ENCODE data around the gene SPTBN1.
"Not testable (repeated sequence)": the region's sequence is repeated elsewhere in the genome, so short reads cannot be mapped to it uniquely, and the experiment has no call there.

Gene SPTBN1

DNA sequence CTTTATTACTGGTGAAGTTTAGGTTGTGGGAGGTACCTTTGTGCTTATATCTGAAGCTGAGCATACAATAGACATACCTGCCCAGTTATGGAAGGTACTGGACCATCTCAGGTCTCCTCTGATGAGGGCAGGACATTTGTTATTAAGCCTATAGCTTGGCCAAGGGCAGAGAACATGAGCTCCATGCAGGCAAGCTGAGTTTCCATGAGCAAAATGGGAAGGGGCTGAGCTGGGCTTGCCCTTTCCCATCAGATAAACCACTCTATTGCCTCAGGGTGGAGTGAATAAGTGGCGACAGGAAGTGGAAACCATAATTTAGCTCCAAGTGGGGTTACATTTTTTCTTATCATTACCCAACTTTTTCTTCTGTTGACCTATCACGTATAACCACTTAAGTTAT, 227.5 kb downstream of the SPTBN1 start:
- no peak for DNase-seq

DNA sequence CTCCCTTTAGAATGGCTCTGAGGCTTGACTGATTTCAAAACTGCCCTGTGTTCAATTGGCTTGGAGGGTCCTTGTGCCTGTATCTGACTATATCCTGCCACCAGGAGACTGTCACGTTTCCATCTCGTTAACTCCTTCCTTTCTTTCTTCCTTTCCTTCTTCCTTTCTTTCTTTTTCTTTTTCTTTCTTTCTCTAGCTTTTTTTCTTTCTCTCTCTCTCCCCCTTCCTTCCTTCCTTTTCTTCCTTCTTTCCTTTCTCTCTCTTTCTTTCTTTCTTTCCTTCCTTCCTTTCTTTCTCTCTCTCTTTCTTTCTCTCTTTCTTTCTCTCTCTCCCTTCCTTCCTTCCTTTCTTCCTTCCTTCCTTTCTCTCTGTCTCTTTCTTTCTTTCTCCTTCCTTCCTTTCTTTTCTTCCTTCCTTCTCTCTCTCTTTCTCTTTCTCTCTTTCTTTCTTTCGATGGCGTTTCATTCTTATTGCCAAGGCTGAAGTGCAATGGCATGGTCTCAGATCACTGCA, 229.2 kb downstream of the SPTBN1 start:
- DNase-seq = no peak

GRCh38 chr2:54687595-54688152, 231.5 kb downstream of the SPTBN1 start:
- DNase-seq = no peak

GRCh38 chr2:54691445-54692135, 235.5 kb downstream of the SPTBN1 start:
- DNase-seq = no peak

- no peak for DNase-seq
These were observed 236.4 kb downstream of the SPTBN1 start for GRCh38 chr2:54692556-54692955.

DNA sequence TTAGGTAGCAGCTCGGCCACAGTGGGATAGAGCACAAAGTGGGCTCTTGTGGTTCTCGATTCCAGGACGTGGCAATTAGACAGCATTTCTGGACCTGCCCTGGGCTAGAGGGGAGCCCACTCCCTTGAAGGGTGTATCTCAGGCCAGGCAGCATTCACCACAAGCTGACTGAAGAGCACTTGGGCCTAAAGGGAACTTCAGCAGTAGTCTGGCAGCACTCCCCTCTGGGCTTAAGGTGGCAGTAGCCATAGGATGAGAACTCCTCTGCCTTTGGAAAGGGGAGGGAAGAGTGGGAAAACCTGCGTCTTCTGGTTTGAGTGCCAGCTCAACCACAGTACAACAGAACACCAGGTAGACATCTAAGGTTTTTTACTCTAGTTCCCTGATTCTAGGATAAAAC, 239.3 kb downstream of the SPTBN1 start:
- no peak for DNase-seq

DNA sequence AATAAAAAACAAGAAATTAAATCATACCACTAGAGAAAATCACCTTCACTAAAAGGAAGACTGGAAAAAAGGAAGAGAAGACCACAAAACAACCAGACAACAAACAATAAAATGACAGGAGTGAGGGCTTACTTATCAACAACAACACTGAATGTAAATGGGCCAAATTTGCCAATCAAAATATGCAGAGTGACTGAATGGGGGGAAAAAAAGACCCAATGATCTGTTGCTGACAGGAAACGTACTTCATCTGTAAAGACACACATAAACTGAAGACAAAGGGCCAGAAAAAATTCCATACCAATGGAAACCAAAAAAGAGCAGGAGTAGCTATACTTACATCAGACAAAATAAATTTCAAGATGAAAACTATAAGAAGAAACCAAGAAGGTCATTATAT, 241.8 kb downstream of the SPTBN1 start:
- no peak for DNase-seq

DNA sequence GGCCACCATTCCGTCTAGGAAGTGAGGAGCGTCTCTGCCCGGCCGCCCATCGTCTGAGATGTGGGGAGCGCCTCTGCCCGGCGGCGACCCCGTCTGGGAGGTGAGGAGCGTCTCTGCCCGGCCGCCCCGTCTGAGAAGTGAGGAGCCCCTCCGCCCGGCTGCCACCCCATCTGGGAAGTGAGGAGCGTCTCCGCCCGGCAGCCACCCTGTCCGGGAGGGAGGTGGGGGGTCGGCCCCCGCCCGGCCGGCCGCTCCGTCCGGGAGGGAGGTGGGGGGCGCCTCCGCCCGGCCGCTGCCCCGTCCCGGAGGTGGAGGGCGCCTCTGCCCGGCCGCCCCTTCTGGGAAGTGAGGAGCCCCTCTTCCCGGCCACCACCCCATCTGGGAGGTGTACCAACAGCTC, 242.8 kb downstream of the SPTBN1 start:
- DNase-seq = not testable (repeated sequence)

- DNase-seq = no peak
These were observed 243.5 kb downstream of the SPTBN1 start for GRCh38 chr2:54699665-54700064.

DNA sequence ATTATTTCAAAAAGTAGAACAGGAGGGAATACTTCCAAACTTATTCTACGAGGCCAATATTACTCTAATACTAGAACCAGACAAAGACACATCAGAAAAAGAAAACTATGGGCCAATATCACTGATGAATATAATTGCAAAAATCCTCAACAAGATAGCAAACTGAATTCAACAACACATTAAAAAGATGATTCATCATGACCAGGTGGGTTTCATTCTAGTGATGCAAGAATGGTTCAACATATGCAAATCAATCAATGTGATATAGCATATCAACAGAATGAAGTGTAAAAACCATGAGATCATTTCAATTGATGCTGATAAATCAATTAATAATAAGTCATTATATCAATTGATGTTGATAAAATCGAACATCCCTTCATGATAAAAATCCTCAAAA, 244.9 kb downstream of the SPTBN1 start:
- no peak for DNase-seq

GRCh38 chr2:54704238-54704637, 248.1 kb downstream of the SPTBN1 start:
- no peak for DNase-seq

DNA sequence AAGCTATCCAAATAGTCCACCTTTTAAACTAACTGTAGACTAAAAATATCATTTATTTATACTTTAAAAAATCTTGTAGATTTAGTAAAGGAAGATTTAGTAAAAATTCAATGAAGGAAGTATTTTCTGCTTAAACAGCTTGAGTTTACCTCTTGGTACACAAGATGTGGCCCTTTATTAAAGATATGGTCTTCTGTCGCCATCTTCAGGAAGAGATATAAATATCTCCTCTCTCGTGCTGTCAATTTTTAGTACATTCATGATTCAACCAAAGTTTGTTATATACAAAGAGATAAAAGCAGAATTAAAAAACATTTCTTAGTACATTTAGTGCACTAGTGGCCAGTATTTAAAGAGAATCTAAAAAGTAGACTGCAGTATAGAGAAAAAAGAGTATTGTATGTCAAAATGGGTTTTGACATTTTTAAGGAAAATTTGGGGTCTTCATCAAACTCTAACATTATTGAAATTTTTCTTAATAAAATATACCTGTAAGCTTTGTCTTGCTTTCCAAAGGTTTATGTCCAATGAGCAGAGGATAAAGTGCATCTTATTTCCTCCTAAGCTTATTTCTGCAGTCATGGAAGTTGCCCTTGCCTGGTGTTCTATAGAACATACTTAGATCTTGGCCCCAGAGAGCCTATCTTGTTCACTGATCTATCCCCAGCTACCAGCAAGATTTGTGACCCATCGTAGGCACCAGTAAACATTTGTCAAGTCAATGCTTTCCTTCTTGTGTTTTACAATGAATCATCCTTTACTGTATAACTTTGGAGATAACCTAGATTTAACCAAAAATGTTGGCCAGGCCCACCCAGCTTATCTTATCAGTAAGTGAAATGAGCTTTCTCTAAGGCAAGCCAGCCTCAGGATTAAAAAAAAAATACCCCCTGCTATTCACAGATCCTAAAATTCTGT, 248.8 kb downstream of the SPTBN1 start:
- peak; percentile 73 for DNase-seq

- no peak for DNase-seq
These were observed 250.5 kb downstream of the SPTBN1 start for GRCh38 chr2:54706622-54707021.

GRCh38 chr2:54708584-54709335, 252.6 kb downstream of the SPTBN1 start:
- no peak for DNase-seq

GRCh38 chr2:54709336-54709809, 253.2 kb downstream of the SPTBN1 start:
- no peak for DNase-seq

DNA sequence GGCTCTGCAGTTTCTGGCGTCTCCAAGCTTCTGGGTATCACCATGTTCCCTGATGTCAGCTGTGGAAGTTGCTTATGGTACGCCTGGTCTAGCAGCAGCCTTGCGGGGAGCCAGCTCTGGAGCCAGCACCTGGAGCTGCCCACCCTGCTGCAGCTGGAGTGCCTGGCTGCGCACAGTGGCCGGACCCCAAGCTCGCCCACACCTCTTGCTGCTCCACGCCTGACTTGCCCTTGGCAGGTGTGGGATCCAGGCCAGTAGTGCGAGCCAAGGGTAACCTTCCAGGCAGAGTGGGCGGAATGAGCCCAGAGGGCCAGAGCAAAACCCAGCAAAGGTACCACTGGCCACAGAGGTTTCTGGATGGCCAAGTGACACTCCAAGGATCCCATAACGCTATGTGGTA, 254.1 kb downstream of the SPTBN1 start:
- DNase-seq = no peak

DNA sequence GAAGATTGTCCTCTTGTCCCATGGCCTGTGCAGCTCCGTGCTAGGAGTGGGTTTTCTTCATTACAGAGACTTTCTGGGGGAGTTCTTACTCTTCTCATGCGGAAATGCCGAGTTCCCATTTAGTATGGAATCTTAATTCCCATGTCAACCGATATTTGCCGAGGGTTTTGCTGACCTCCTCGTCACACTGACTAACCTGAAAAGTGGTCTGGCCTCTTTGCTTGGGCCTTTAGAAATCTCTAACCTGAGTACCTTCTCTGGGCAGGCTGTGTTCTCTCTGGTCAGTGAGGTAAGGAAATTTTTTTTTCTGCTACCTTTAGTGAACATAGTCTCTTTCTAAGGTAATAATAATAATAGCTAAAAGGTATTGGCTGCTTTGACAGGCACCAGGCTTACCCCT, 256.4 kb downstream of the SPTBN1 start:
- no peak for DNase-seq

DNA sequence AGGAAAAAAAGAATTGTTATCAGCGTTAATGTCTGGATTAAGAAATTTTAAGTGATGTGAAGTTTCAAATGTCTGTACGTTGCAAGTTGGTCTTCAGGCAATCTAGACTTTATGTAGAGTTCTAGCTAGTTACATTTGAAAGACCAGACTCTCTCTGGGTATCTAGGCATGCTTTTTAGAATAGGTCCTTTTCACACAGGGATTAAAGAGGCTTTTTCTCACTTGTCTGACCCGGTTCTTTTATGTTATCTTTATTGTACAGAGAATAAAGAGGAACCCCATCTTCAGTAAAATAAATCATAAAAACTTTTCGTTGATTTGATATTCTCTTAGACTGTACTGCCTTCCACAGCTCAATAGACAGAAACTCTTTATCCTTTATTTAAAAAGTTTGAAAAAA, 258.9 kb downstream of the SPTBN1 start:
- DNase-seq = no peak

DNA sequence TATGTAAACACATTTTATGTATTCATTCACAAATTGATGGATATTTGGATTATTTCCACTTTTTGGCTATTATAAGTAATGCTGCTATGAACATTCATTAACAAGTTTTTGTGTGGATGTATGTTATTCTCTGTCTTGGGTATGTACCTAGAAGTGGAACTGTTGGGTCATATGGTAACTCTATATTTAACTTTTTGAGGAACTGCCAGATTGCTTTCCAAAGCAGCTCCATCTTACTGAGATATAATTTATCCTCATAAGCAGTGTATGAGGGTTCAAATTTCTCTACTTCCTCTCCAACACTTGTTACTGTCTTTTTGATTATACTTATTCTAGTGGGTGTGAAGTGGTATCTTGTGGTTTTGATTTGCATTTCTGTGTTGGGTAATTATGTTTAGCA, 260.2 kb downstream of the SPTBN1 start:
- no peak for DNase-seq

GRCh38 chr2:54720563-54720962, 264.4 kb downstream of the SPTBN1 start:
- no peak for DNase-seq
